Transverse colon (tissue), 4 donors: Measurements from ENCODE around the gene RAET1E. TPM values are rescaled to one million over a fixed set of nuclear protein-coding genes. Genes with fewer than 3 reads are reported as not detected.

Source experiments
- DNase-seq: peaks from one replicate; pipeline ENCODE4 v3.0.0-alpha.2; 2019
- H3K27ac ChIP-seq, 4 donors: fragments of 200-600 bp; sonication (generic); 2 replicates each; pipeline ENCODE4 v1.5.1; 2016 to 2018; ENCODE audit warnings: inconsistent platforms in 4 of 4
- H3K27me3 ChIP-seq: fragments of 200-600 bp; sonication (generic); 2 replicates; pipeline ENCODE4 v1.5.1; 2017; ENCODE audit warnings: inconsistent platforms
- H3K36me3 ChIP-seq, 4 donors: fragments of 200-600 bp; sonication (generic); 2 replicates each; pipeline ENCODE4 v1.5.1; 2017 to 2019; ENCODE audit warnings: inconsistent platforms in 4 of 4
- H3K4me1 ChIP-seq, 4 donors: fragments of 200-600 bp; sonication (generic); 2 replicates each; pipeline ENCODE4 v1.5.1; 2017 to 2020; ENCODE audit warnings: inconsistent platforms in 4 of 4
- H3K4me3 ChIP-seq, 4 donors: fragments of 200-600 bp; sonication (generic); 1 replicate in 1 of 4; 2 replicates in 3 of 4; pipeline versions ENCODE4 v1.5.1 to v1.6.1; 2017 to 2019; ENCODE audit warnings: inconsistent platforms in 4 of 4
- H3K9me3 ChIP-seq, 2 donors: fragments of 200-600 bp; sonication (generic); 2 replicates each; pipeline ENCODE4 v1.5.1; 2017 to 2019; ENCODE audit warnings: inconsistent platforms in 2 of 2
- CTCF ChIP-seq, 5 experiments: fragments of 200-600 bp in 3 of 5; fragments of 450-650 bp in 2 of 5; sonication (generic) in 3 of 5; IDR thresholded peaks; 1 replicate in 2 of 5; 2 replicates in 3 of 5; pipeline ENCODE4 v1.5.1; 2016 to 2017; ENCODE audit warnings: antibody characterized with exemption in 5 of 5, inconsistent platforms in 3 of 5, mild to moderate bottlenecking in 2 of 5, moderate library complexity in 1 of 5
- EP300 ChIP-seq: sonication (generic); formaldehyde crosslinking; IDR thresholded peaks from one replicate; pipeline ENCODE4 v1.6.1; 2017; ENCODE audit warnings: antibody characterized with exemption, low read depth
- POLR2A ChIP-seq: fragments of 450-650 bp; IDR thresholded peaks from one replicate; pipeline ENCODE4 v1.6.1; 2016; ENCODE audit warnings: antibody characterized with exemption, mild to moderate bottlenecking, moderate library complexity
- POLR2AphosphoS5 ChIP-seq, 3 donors: sonication (generic); formaldehyde crosslinking; IDR thresholded peaks; one replicate each; pipeline ENCODE4 v1.6.1; 2016; ENCODE audit warnings: antibody characterized with exemption in 3 of 3
- WGBS, 2 donors: methylation state at CpG; one replicate each; pipeline ENCODE4 v1.1.5; 2018; ENCODE audit warnings: low coverage in 1 of 2; 5-methylcytosine and 5-hydroxymethylcytosine counted together
- in situ Hi-C, 4 donors: fragments of 200-750 bp; cut with MboI; loops; one replicate each; pipeline versions ENCODE4 v1.15.0 to v1.15.1; 2017; ENCODE audit warnings: low sequenced_read_pairs in 3 of 4, low pct_ligation_motif_present in 1 of 4, low pct_unique_long_range_greater_than_20kb in 1 of 4
- intact Hi-C: fragments of 100-400 bp; cut with DNase I; formaldehyde crosslinking; loops from one replicate; pipeline ENCODE4 v1.15.1; 2023; ENCODE audit warnings: low total_unique reads
- total RNA-seq, 4 donors: library from RNA; depleted of rRNA; stranded (reverse); fragments of >200 nt; gene quantifications; one replicate each; pipeline ENCODE4 v1.1.0, GENCODE V29; 2016

RAET1E gene
- total RNA-seq, 4 donors from 2014 or later, result not detected

- no peak for TF ChIP-seq POLR2A
- no peak for TF ChIP-seq EP300
- Histone ChIP-seq H3K9me3 (peaks cover 0 to 2% of the 10 kb centered on the region in 2 donors), H3K27me3 (no peaks in the 10 kb centered on the region), H3K27ac (no peak overlapping the region), H3K4me1 (no peaks in the 10 kb centered on the region), H3K4me3 (no peak overlapping the region), H3K36me3 (no peaks in the 10 kb centered on the region)
- WGBS, 2 donors, result 67 to 81% methylated on average over 2 to 3 of the region's 3 CpGs
- in situ Hi-C loops, result no loop called here
- DNase-seq, result no peak
- intact Hi-C loops, result loop anchor here (5.0 kb wide), 1 partner anchor 501 kb away; no protein-coding TSS in a partner anchor
Observed at GRCh38 chr6:149876241-149876933, 21.5 kb downstream of the RAET1E start.

- 74 to 88% methylated on average over 1 of the region's 1 CpG for WGBS, 2 donors
- in situ Hi-C loops (no loop called here), intact Hi-C loops (no loop called here)
- no peak for DNase-seq
- H3K27me3 ChIP-seq, result no peaks in the 10 kb centered on the region
- no peak overlapping the region for H3K4me3 ChIP-seq
- no peaks in the 10 kb centered on the region for H3K4me1 ChIP-seq
- no peak for TF ChIP-seq POLR2A
- no peak for TF ChIP-seq POLR2AphosphoS5 (IDR thresholded peaks at IDR 0.05)
- TF ChIP-seq EP300, result no peak
- no peak for TF ChIP-seq CTCF (IDR thresholded peaks at IDR 0.05)
- no peak overlapping the region for H3K27ac ChIP-seq
- H3K9me3 ChIP-seq, result peaks cover 0 to 2% of the 10 kb centered on the region in 2 donors
- H3K36me3 ChIP-seq, result no peaks in the 10 kb centered on the region
Observed at GRCh38 chr6:149872233-149872632, 25.7 kb downstream of the RAET1E start.

- Histone ChIP-seq H3K9me3 (peaks cover 0 to 2% of the 10 kb centered on the region in 2 donors), H3K27me3 (no peaks in the 10 kb centered on the region), H3K4me3 (no peak overlapping the region), H3K36me3 (no peaks in the 10 kb centered on the region), H3K4me1 (no peaks in the 10 kb centered on the region), H3K27ac (no peak overlapping the region)
- in situ Hi-C loops, result no loop called here
- TF ChIP-seq EP300 (no peak), POLR2A (no peak), CTCF (IDR thresholded peaks at IDR 0.05) (no peak), POLR2AphosphoS5 (IDR thresholded peaks at IDR 0.05) (no peak)
- WGBS, 2 donors, result 74 to 75% methylated on average over 2 of the region's 2 CpGs
- intact Hi-C loops, result no loop called here
- DNase-seq, result no peak
Observed at GRCh38 chr6:149871182-149871581, 26.7 kb downstream of the RAET1E start.

GRCh38 chr6:149869275-149869892 lies 28.5 kb downstream of the RAET1E start:
- in situ Hi-C loops, result no loop called here
- Histone ChIP-seq H3K27ac (no peak overlapping the region), H3K27me3 (no peaks in the 10 kb centered on the region), H3K4me3 (no peak overlapping the region), H3K4me1 (peaks cover 0 to 8% (median 5%) of the 10 kb centered on the region in 4 donors), H3K36me3 (no peaks in the 10 kb centered on the region), H3K9me3 (peaks cover 0 to 2% of the 10 kb centered on the region in 2 donors)
- WGBS, 2 donors, result 82 to 90% methylated on average over 9 to 10 of the region's 10 CpGs
- no peak for TF ChIP-seq EP300
- TF ChIP-seq CTCF (IDR thresholded peaks at IDR 0.05), result no peak
- TF ChIP-seq POLR2A, result no peak
- TF ChIP-seq POLR2AphosphoS5 (IDR thresholded peaks at IDR 0.05), result no peak
- no peak for DNase-seq
- intact Hi-C loops, result no loop called here
